ENCODE results near the gene HDAC9.

The HDAC9 gene

DNA sequence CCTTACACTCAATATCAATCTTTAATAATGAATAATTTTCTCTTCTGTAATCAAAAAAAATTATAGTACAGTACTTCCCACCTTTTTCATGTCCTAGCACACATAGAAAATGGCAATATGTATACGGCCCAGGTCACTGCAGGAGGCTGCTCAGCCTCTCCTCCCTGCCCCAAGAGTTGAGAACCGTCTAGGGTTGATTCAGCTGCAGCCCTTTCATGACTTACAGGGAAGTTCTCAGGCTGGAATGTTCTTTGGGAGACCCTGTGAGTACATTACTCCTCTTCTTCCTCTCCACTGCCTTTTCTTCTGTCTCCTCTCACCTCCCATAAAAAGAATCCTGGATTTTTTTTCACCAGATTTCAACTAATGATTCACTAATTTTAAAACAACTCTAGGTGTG lies 180.0 kb downstream of the HDAC9 start:
- Histone ChIP-seq H3K9ac (ENCODE audit: low read length) (no peak overlapping the region), H3K4me2 (ENCODE audit: low read length) (no peak overlapping the region), H3K4me3 (ENCODE audit: low read length) (no peak overlapping the region), H3K4me1 (ENCODE audit: control insufficient read depth, low read depth, low read length) (no peaks in the 10 kb centered on the region), H2BK5ac (ENCODE audit: low read length) (no peak overlapping the region), H3K56ac (ENCODE audit: low read length) (no peak overlapping the region), H3K23ac (ENCODE audit: low read length) (no peak overlapping the region), H3K4ac (ENCODE audit: low read depth, low read length) (no peak overlapping the region), H2BK15ac (replicated peaks; ENCODE audit: low read depth) (no peak overlapping the region), H3K79me2 (ENCODE audit: control insufficient read depth, insufficient read depth, low read length) (no peaks in the 10 kb centered on the region), H3K27ac (ENCODE audit: low read depth, low read length) (no peak overlapping the region), H4K8ac (ENCODE audit: low read depth, low read length) (no peak overlapping the region), H3K36me3 (ENCODE audit: control insufficient read depth, insufficient read depth, low read length) (no peaks in the 10 kb centered on the region), H3K18ac (ENCODE audit: low read length) (no peak overlapping the region), H3K79me1 (ENCODE audit: low read length) (no peaks in the 10 kb centered on the region), H4K5ac (ENCODE audit: low read length) (no peak overlapping the region), H3K27me3 (ENCODE audit: insufficient read depth, low read length, poor library complexity) (no peaks in the 10 kb centered on the region), H2BK120ac (ENCODE audit: low read depth, low read length) (no peak overlapping the region), H2AK5ac (ENCODE audit: low read length) (no peak overlapping the region)
- WGBS (ENCODE audit: extremely low coverage, insufficient coverage, low lambda C conversion rate), result no CpG with 5 or more reads among the region's 2 CpGs
- no peak for DNase-seq

GRCh38 chr7:18679261-18679660 lies 183.7 kb downstream of the HDAC9 start:
- no peak overlapping the region for H2BK15ac ChIP-seq (replicated peaks; ENCODE audit: low read depth)
- H3K27ac ChIP-seq (ENCODE audit: low read depth, low read length), result no peak overlapping the region
- H3K4ac ChIP-seq (ENCODE audit: low read depth, low read length), result no peak overlapping the region
- no peak overlapping the region for H2AK5ac ChIP-seq (ENCODE audit: low read length)
- H3K79me1 ChIP-seq (ENCODE audit: low read length), result no peaks in the 10 kb centered on the region
- no peak overlapping the region for H3K18ac ChIP-seq (ENCODE audit: low read length)
- no peak overlapping the region for H3K23ac ChIP-seq (ENCODE audit: low read length)
- no peaks in the 10 kb centered on the region for H3K4me1 ChIP-seq (ENCODE audit: control insufficient read depth, low read depth, low read length)
- no CpG with 5 or more reads among the region's 1 CpG for WGBS (ENCODE audit: extremely low coverage, insufficient coverage, low lambda C conversion rate)
- no peak overlapping the region for H2BK120ac ChIP-seq (ENCODE audit: low read depth, low read length)
- H3K4me2 ChIP-seq (ENCODE audit: low read length), result no peak overlapping the region
- no peak overlapping the region for H3K4me3 ChIP-seq (ENCODE audit: low read length)
- no peaks in the 10 kb centered on the region for H3K79me2 ChIP-seq (ENCODE audit: control insufficient read depth, insufficient read depth, low read length)
- no peak overlapping the region for H3K56ac ChIP-seq (ENCODE audit: low read length)
- no peak for DNase-seq
- H2BK5ac ChIP-seq (ENCODE audit: low read length), result no peak overlapping the region
- no peak overlapping the region for H3K9ac ChIP-seq (ENCODE audit: low read length)
- no peaks in the 10 kb centered on the region for H3K36me3 ChIP-seq (ENCODE audit: control insufficient read depth, insufficient read depth, low read length)
- no peak overlapping the region for H4K5ac ChIP-seq (ENCODE audit: low read length)
- H4K8ac ChIP-seq (ENCODE audit: low read depth, low read length), result no peak overlapping the region
- no peaks in the 10 kb centered on the region for H3K27me3 ChIP-seq (ENCODE audit: insufficient read depth, low read length, poor library complexity)

DNA sequence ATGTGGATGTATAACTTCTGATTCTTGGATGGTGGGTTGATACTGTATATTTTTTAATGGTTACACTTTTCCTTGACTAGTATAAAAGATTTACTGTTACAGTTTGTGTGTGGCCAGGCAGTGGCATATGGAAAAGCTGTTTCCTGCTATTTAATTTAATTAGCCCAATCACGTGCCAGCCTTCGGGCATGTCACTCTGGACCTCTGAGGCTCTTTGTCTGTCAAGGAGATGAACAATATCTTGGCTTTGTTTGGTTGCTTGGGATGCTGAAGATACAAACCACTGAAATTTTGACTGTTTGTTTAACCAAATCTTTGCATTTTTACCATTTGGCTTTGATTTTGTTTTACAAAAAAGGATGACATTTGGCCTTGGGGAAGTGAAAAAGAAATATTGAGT lies 185.0 kb downstream of the HDAC9 start:
- H4K5ac ChIP-seq (ENCODE audit: low read length), result no peak overlapping the region
- no peak overlapping the region for H3K4me2 ChIP-seq (ENCODE audit: low read length)
- no peak overlapping the region for H3K23ac ChIP-seq (ENCODE audit: low read length)
- H2BK15ac ChIP-seq (replicated peaks; ENCODE audit: low read depth), result no peak overlapping the region
- H3K79me1 ChIP-seq (ENCODE audit: low read length), result no peaks in the 10 kb centered on the region
- DNase-seq, result no peak
- H3K27me3 ChIP-seq (ENCODE audit: insufficient read depth, low read length, poor library complexity), result no peaks in the 10 kb centered on the region
- H3K4ac ChIP-seq (ENCODE audit: low read depth, low read length), result no peak overlapping the region
- H3K18ac ChIP-seq (ENCODE audit: low read length), result no peak overlapping the region
- no peak overlapping the region for H2BK120ac ChIP-seq (ENCODE audit: low read depth, low read length)
- H2AK5ac ChIP-seq (ENCODE audit: low read length), result no peak overlapping the region
- H3K9ac ChIP-seq (ENCODE audit: low read length), result no peak overlapping the region
- no peaks in the 10 kb centered on the region for H3K79me2 ChIP-seq (ENCODE audit: control insufficient read depth, insufficient read depth, low read length)
- H3K27ac ChIP-seq (ENCODE audit: low read depth, low read length), result no peak overlapping the region
- no peaks in the 10 kb centered on the region for H3K4me1 ChIP-seq (ENCODE audit: control insufficient read depth, low read depth, low read length)
- no peak overlapping the region for H2BK5ac ChIP-seq (ENCODE audit: low read length)
- no CpG with 5 or more reads among the region's 2 CpGs for WGBS (ENCODE audit: extremely low coverage, insufficient coverage, low lambda C conversion rate)
- H3K4me3 ChIP-seq (ENCODE audit: low read length), result no peak overlapping the region
- no peak overlapping the region for H3K56ac ChIP-seq (ENCODE audit: low read length)
- H3K36me3 ChIP-seq (ENCODE audit: control insufficient read depth, insufficient read depth, low read length), result no peaks in the 10 kb centered on the region
- no peak overlapping the region for H4K8ac ChIP-seq (ENCODE audit: low read depth, low read length)

DNA sequence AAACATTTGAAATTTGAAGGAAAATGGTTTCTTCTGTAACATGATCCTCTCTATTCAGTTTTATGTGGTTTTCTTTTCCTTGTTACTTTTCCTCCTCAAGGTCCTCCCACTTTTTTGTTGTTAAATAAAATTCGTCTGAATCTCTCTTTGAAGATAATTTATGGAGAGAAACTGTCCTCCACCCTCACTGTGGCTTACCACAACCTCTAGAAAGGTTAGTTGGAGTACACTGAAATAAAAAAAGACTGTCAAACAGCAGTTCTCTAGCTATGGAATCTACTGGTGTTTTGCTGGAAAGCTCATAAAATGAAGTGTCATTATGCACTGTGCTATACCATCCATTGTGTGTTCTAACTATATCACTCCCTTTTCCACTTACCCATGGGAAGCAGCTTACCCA lies 189.4 kb downstream of the HDAC9 start:
- Histone ChIP-seq H3K56ac (ENCODE audit: low read length) (no peak overlapping the region), H2BK5ac (ENCODE audit: low read length) (no peak overlapping the region), H3K9ac (ENCODE audit: low read length) (no peak overlapping the region), H2BK120ac (ENCODE audit: low read depth, low read length) (no peak overlapping the region), H3K79me1 (ENCODE audit: low read length) (no peaks in the 10 kb centered on the region), H3K27ac (ENCODE audit: low read depth, low read length) (no peak overlapping the region), H3K23ac (ENCODE audit: low read length) (no peak overlapping the region), H2AK5ac (ENCODE audit: low read length) (no peak overlapping the region), H4K8ac (ENCODE audit: low read depth, low read length) (no peak overlapping the region), H3K27me3 (ENCODE audit: insufficient read depth, low read length, poor library complexity) (no peaks in the 10 kb centered on the region), H3K36me3 (ENCODE audit: control insufficient read depth, insufficient read depth, low read length) (no peaks in the 10 kb centered on the region), H4K5ac (ENCODE audit: low read length) (no peak overlapping the region), H3K4me1 (ENCODE audit: control insufficient read depth, low read depth, low read length) (no peaks in the 10 kb centered on the region), H2BK15ac (replicated peaks; ENCODE audit: low read depth) (no peak overlapping the region), H3K4me3 (ENCODE audit: low read length) (no peak overlapping the region), H3K4me2 (ENCODE audit: low read length) (no peak overlapping the region), H3K18ac (ENCODE audit: low read length) (no peak overlapping the region), H3K4ac (ENCODE audit: low read depth, low read length) (no peak overlapping the region), H3K79me2 (ENCODE audit: control insufficient read depth, insufficient read depth, low read length) (no peaks in the 10 kb centered on the region)
- WGBS (ENCODE audit: extremely low coverage, insufficient coverage, low lambda C conversion rate), result no CpG with 5 or more reads among the region's 1 CpG
- DNase-seq, result no peak

DNA sequence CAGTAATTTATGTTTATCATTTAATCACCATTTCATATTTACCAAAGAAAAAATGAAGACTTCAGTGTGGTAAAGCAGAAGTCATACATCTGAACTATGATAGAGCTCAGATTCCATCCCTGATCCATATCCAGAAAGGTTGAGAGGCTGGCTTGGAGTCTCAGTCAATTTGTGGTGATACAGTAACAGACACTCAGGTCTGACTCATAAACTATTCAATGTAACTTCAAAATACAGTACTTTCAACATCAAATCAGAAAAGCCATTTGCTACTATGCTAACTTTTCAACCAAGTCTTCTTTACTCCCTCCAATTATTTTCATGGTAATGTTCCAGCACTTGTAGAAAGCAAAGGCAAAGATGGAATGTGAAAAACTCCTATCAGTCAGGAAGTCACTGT lies 190.4 kb downstream of the HDAC9 start:
- Histone ChIP-seq H3K27ac (ENCODE audit: low read depth, low read length) (no peak overlapping the region), H3K79me2 (ENCODE audit: control insufficient read depth, insufficient read depth, low read length) (no peaks in the 10 kb centered on the region)

DNA sequence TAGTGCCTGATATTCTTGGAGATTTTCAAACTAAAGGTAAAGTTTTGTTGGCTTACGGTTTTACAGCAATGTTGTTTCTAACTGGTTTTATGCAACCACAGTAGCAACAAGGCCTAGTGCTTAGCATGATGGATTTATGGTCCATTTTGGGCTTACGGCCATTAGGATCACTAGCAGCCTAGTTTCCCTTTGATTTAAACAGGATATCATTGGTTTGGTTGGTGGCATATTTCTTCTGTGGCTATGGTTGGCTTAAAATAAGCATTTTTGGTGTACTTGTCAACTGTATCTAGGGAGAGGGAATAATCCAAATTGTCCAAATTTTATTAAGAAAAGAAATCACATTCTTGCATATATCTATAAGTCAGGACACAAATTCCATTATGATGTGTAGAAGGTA lies 194.0 kb downstream of the HDAC9 start:
- H3K79me1 ChIP-seq (ENCODE audit: low read length), result no peaks in the 10 kb centered on the region
- H2BK120ac ChIP-seq (ENCODE audit: low read depth, low read length), result no peak overlapping the region
- no peak overlapping the region for H3K4me3 ChIP-seq (ENCODE audit: low read length)
- H4K5ac ChIP-seq (ENCODE audit: low read length), result no peak overlapping the region
- H3K23ac ChIP-seq (ENCODE audit: low read length), result no peak overlapping the region
- H3K79me2 ChIP-seq (ENCODE audit: control insufficient read depth, insufficient read depth, low read length), result no peaks in the 10 kb centered on the region
- H4K8ac ChIP-seq (ENCODE audit: low read depth, low read length), result no peak overlapping the region
- no peak for DNase-seq
- no peak overlapping the region for H3K4me2 ChIP-seq (ENCODE audit: low read length)
- H3K36me3 ChIP-seq (ENCODE audit: control insufficient read depth, insufficient read depth, low read length), result no peaks in the 10 kb centered on the region
- WGBS (ENCODE audit: extremely low coverage, insufficient coverage, low lambda C conversion rate), result no CpG with 5 or more reads among the region's 2 CpGs
- H3K27me3 ChIP-seq (ENCODE audit: insufficient read depth, low read length, poor library complexity), result no peaks in the 10 kb centered on the region
- no peak overlapping the region for H3K56ac ChIP-seq (ENCODE audit: low read length)
- no peak overlapping the region for H3K18ac ChIP-seq (ENCODE audit: low read length)
- no peak overlapping the region for H3K27ac ChIP-seq (ENCODE audit: low read depth, low read length)
- H2BK15ac ChIP-seq (replicated peaks; ENCODE audit: low read depth), result no peak overlapping the region
- H2AK5ac ChIP-seq (ENCODE audit: low read length), result no peak overlapping the region
- H3K4me1 ChIP-seq (ENCODE audit: control insufficient read depth, low read depth, low read length), result no peaks in the 10 kb centered on the region
- no peak overlapping the region for H3K9ac ChIP-seq (ENCODE audit: low read length)
- H2BK5ac ChIP-seq (ENCODE audit: low read length), result no peak overlapping the region
- no peak overlapping the region for H3K4ac ChIP-seq (ENCODE audit: low read depth, low read length)

More for the DNA sequence above, 190.4 kb downstream of the HDAC9 start:
- Histone ChIP-seq H3K56ac (ENCODE audit: low read length) (no peak overlapping the region), H3K36me3 (ENCODE audit: control insufficient read depth, insufficient read depth, low read length) (no peaks in the 10 kb centered on the region), H3K18ac (ENCODE audit: low read length) (no peak overlapping the region), H3K79me1 (ENCODE audit: low read length) (no peaks in the 10 kb centered on the region), H3K4me3 (ENCODE audit: low read length) (no peak overlapping the region), H2BK5ac (ENCODE audit: low read length) (no peak overlapping the region), H3K4ac (ENCODE audit: low read depth, low read length) (no peak overlapping the region), H3K4me1 (ENCODE audit: control insufficient read depth, low read depth, low read length) (no peaks in the 10 kb centered on the region), H3K9ac (ENCODE audit: low read length) (no peak overlapping the region), H2AK5ac (ENCODE audit: low read length) (no peak overlapping the region), H4K5ac (ENCODE audit: low read length) (no peak overlapping the region), H2BK120ac (ENCODE audit: low read depth, low read length) (no peak overlapping the region), H2BK15ac (replicated peaks; ENCODE audit: low read depth) (no peak overlapping the region), H3K27me3 (ENCODE audit: insufficient read depth, low read length, poor library complexity) (no peaks in the 10 kb centered on the region), H3K4me2 (ENCODE audit: low read length) (no peak overlapping the region), H4K8ac (ENCODE audit: low read depth, low read length) (no peak overlapping the region), H3K23ac (ENCODE audit: low read length) (no peak overlapping the region)
- no peak for DNase-seq

All from mesendoderm (in vitro differentiated cells).